ENCODE data around the gene LRRC15. TPM values are rescaled to one million over a fixed set of nuclear protein-coding genes. Genes with fewer than 3 reads are reported as not detected.

LRRC15 gene
- total and polyA plus RNA-seq, 8 donors = 0.02 to 0.25 (median 0.08) TPM; not detected in 1

GRCh38 chr3:194310060-194310835, 59.3 kb downstream of the LRRC15 start:
- DNase-seq (peak in 1 of 6 donors; percentile 25), FAIRE-seq (no peak), ATAC-seq (no peak)
- H3K36me3 ChIP-seq = no peaks in the 10 kb centered on the region
- no peaks in the 10 kb centered on the region for H3K4me1 ChIP-seq
- H3K27ac ChIP-seq = no peak overlapping the region
- intact Hi-C loops (cut with DNase I) = loop anchor here in 2 of 3 donors (5.0 to 10.0 kb wide), 4 partner anchors 165 to 645 kb away; partner anchors contain the start of gene HES1 (in 1 of the 2)
- TF ChIP-seq CTCF (IDR thresholded peaks at IDR 0.05) = no peak
- H3K27me3 ChIP-seq = no peaks in the 10 kb centered on the region
- H3K4me3 ChIP-seq = no peak overlapping the region
- 83 to 86% methylated on average over 11 of the region's 11 CpGs for WGBS, 2 donors
- no peaks in the 10 kb centered on the region for H3K9me3 ChIP-seq

GRCh38 chr3:194308601-194309449, 60.7 kb downstream of the LRRC15 start:
- Histone ChIP-seq H3K4me1 (no peaks in the 10 kb centered on the region), H3K4me3 (no peak overlapping the region), H3K9me3 (no peaks in the 10 kb centered on the region), H3K27me3 (no peaks in the 10 kb centered on the region), H3K27ac (peak overlapping the region in 2 of 4 donors; percentile 14 to 30), H3K36me3 (no peaks in the 10 kb centered on the region)
- ATAC-seq (no peak), FAIRE-seq (no peak), DNase-seq (peak in 1 of 6 donors; percentile 5)
- intact Hi-C loops (cut with DNase I) = loop anchor here in 1 of 3 donors (10.0 kb wide), 1 partner anchor 144 kb away; no protein-coding TSS in a partner anchor
- 69 to 72% methylated on average over 8 of the region's 8 CpGs for WGBS, 2 donors
- TF ChIP-seq CTCF (IDR thresholded peaks at IDR 0.05) = no peak

GRCh38 chr3:194307849-194308248, 61.7 kb downstream of the LRRC15 start:
- Histone ChIP-seq H3K9me3 (no peaks in the 10 kb centered on the region), H3K36me3 (no peaks in the 10 kb centered on the region), H3K4me1 (no peaks in the 10 kb centered on the region), H3K27ac (peak overlapping the region in 2 of 4 donors; percentile 14 to 30), H3K4me3 (no peak overlapping the region), H3K27me3 (no peaks in the 10 kb centered on the region)
- no peak for FAIRE-seq
- no peak for TF ChIP-seq CTCF (IDR thresholded peaks at IDR 0.05)
- no peak for ATAC-seq
- 81 to 87% methylated on average over 8 of the region's 8 CpGs for WGBS, 2 donors
- DNase-seq = peak in 1 of 6 donors; percentile 11
- intact Hi-C loops (cut with DNase I) = loop anchor here in 1 of 3 donors (10.0 kb wide), 1 partner anchor 143 kb away; no protein-coding TSS in a partner anchor

GRCh38 chr3:194306771-194307640, 62.5 kb downstream of the LRRC15 start:
- H3K27ac ChIP-seq = peak overlapping the region in 1 of 4 donors; percentile 30
- peak in 1 of 6 donors; percentile 12 for DNase-seq

More at GRCh38 chr3:194306771-194307640, 62.5 kb downstream of the LRRC15 start:
- Histone ChIP-seq H3K36me3 (no peaks in the 10 kb centered on the region), H3K9me3 (no peaks in the 10 kb centered on the region), H3K4me1 (no peaks in the 10 kb centered on the region), H3K4me3 (no peak overlapping the region), H3K27me3 (no peaks in the 10 kb centered on the region)
- ATAC-seq = no peak
- TF ChIP-seq CTCF (IDR thresholded peaks at IDR 0.05) = no peak
- intact Hi-C loops (cut with DNase I) = loop anchor here in 1 of 3 donors (10.0 kb wide), 1 partner anchor 142 kb away; no protein-coding TSS in a partner anchor
- WGBS, 2 donors = 76 to 80% methylated on average over 13 of the region's 13 CpGs
- FAIRE-seq = no peak

All from pancreas (tissue), 10 donors.